Stimulated activated CD8-positive, alpha-beta memory T cell treated with anti-CD3 and anti-CD28 coated beads, Interleukin-7, amount 100 ng/mL, for 48 hours (primary cell): ENCODE measurements around the gene CARM1.
"Not testable (repeated sequence)": the region's sequence is repeated elsewhere in the genome, so short reads cannot be mapped to it uniquely, and the experiment has no call there.

Experiments
- DNase-seq, 2 donors: peaks; one replicate each; pipeline ENCODE4 v3.0.0-alpha.2; 2020; ENCODE audit warnings: low read depth in 1 of 2; ENCODE audit errors: extremely low read depth in 1 of 2

Gene CARM1

DNA sequence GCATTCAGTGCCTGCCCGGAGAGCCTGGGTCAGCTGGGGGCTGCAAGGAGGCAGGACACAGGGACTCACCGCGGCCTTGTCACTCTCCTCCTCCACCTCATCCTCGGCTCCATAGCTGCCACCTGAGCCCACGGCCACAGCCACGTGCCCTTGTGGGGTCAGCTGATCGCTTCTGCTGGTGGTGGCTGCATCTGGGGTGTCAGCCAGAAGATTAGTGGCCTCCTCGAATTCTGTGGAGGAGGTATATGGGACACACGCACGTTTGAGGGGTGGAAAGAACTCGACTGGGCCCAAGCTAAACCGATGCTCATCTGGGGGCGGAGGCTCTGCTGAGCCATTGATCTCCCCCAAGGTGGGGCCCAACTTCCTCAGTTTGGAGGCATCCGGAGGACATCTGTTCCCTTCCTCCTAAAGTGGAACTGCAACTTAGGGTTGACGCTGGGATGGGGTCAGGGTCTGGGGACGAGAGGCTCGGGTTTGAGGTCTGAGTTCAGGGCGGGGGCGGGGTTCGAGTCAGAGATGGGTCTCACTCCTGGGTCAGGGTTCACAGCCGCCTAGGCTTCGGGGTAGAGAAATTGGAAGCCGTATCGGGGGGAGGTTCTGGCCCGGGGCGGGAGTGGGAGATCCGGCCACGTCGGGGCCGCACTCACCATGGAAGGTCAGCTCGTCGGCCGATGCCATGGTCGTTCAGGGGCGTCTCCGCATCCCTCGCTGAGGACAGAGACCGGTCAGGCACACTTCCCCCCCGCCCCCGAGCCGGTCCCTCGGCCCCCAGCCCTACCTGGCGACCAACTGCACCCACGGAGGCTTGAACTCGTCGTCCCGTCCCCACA is 56.6 kb downstream of the CARM1 start:
- no peak for DNase-seq

GRCh38 chr19:10928563-10929401 is 57.4 kb downstream of the CARM1 start, which contains the start of the genes TIMM29 and YIPF2:
Gene TIMM29, plus strand, starts transcription at chr19:10928811. Its CDS starts 12 bp downstream, at chr19:10928823.
Gene YIPF2, minus strand, starts transcription at chr19:10928639. Its CDS starts 229 bp downstream, at chr19:10928410.
- peak; percentile 87 to 95 for DNase-seq

- DNase-seq: no peak
Observed at GRCh38 chr19:10929402-10929794, 58.0 kb downstream of the CARM1 start.

- DNase-seq: no peak
Observed at GRCh38 chr19:10935371-10936059, 64.2 kb downstream of the CARM1 start.

- DNase-seq: no peak
Observed at GRCh38 chr19:10936661-10937084, 65.3 kb downstream of the CARM1 start.

- not testable (repeated sequence) for DNase-seq
Observed at GRCh38 chr19:10941649-10942048, 70.3 kb downstream of the CARM1 start.

DNA sequence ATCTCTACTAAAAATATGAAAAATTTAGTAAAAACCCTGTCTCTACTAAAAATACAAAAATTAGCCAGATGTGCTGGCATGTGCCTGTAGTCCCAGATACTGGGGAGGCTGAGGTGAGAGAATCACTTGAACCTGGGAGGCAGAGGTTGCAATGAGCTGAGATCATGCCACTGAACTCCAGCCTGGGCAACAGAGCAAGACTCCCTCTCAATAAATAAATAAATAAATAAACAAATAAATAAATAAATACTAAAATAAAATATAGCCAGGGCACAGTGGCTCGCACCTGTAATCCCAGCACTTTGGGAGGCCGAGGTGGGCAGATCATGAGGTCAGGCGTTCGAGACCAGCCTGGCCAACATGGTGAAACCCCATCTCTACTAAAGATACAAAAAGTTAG is 72.1 kb downstream of the CARM1 start:
- DNase-seq: not testable (repeated sequence)

GRCh38 chr19:10945264-10945663 is 73.9 kb downstream of the CARM1 start:
- DNase-seq: no peak

DNA sequence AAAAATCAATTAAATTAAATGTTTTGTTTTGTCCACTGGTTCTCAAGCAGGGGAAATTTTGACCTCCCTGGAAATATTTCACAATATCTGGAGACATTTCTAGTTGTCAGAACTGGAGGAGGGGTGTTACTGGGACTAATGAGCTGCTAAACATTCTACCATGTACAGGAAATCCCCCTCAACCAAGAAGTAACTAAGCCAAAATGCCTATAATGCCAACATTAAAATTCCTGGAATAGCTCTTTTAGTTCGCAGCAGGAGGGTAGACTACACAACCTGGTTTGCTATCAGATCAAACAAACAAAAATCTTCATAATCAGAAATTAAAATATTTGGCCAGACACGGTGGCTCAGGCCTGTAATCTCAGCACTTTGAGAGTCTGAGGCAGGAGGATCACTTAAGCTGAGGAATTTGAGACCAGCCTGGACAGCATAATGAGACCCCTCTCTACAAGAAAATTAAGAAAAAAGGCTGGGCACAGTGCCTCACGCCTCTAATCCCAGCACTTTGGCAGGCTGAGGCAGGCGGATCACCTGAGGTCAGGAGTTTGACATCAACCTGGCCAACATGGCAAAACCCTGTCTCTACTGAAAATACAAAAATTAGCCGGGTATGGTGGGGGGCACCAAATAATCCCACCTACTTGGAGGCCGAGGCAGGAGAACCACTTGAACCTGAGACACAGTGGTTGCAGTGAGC is 75.8 kb downstream of the CARM1 start:
- no peak for DNase-seq

GRCh38 chr19:10952809-10953208 is 81.5 kb downstream of the CARM1 start:
- DNase-seq: no peak

GRCh38 chr19:10959277-10959968 is 88.1 kb downstream of the CARM1 start:
- not testable (repeated sequence) for DNase-seq

DNA sequence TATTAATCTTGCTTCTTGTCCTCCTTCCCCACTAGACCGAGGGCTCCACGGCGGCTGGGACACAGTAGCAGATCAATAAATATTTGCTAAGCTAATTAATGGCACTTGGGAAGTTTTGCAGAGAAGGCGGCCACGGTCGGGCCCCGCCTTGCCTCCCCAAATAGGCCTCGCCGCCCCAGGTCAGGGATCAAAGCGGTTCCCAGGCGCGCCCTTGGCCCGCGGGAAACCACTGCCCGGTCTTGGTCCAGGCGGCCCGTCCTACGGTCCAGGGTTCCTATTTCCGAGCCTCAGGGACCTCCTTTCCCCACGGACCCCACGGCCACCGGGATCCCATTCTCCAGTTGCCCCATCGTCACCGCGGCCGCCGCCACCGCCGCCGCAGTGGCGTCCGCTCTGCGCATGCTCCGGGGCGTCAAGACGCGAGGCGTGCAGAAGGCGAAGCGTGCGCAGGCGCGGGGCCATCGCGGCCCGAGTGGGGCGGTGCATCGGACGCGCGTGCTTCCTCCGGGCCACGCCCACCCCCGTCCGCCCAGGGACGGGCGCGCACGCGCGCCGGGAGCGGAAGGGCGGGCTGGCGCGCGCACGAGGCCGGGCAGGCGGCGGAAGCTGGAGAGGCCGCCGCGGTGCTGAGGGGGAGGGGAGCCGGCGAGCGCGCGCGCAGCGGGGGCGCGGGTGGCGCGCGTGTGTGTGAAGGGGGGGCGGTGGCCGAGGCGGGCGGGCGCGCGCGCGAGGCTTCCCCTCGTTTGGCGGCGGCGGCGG is 89.1 kb downstream of the CARM1 start, which contains the start of gene SMARCA4:
TSS of gene SMARCA4 (plus strand) at position 717 of the 759 bp plus-strand sequence. CDS start 23,122 bp downstream, outside the sequence.
- DNase-seq: peak; percentile 93 to 99

GRCh38 chr19:10961073-10961860 is 89.9 kb downstream of the CARM1 start:
- no peak for DNase-seq

DNA sequence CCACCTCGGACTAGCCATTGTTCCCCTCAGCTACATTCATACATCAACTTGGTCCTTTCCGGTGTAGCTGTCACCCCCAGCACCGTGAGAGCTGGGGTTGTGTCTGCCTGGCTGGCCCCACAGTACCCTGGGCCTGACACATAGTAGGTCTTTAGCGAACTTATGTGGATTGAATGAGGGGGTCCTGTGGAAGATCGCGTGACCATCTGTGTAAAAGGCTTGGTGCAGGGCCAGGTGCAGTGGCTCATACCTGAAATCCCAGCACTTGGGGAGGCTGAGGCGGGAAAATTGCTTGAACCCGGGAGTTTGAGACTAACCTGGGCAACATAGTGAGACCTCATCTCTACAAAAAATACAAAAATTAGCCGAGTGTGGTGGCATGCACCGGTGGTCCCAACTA is 91.5 kb downstream of the CARM1 start:
- DNase-seq: no peak

GRCh38 chr19:10963865-10964264 is 92.5 kb downstream of the CARM1 start:
- no peak for DNase-seq

DNA sequence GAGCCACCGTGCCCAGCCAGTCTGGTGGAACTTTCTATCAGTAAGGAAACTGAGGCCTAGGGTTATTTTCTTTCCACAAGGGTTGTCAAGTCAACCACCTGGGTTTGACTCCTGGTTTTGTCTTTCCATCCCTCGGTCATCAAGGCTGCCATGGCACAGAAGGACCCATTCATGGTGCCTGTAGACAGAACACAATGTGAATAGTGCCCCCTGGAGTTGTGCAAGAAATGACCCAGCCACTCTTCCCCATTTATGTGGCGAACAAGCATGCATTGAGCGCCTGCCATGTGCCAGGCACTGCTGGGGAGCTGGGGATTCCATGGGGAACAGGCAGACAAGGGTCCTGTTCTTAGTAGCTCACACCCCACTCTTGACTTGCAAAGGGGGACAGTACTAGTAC is 93.5 kb downstream of the CARM1 start:
- DNase-seq: no peak

- no peak for DNase-seq
Observed at GRCh38 chr19:10965398-10965797, 94.0 kb downstream of the CARM1 start.

GRCh38 chr19:10966809-10967208 is 95.5 kb downstream of the CARM1 start:
- no peak for DNase-seq
